SK-N-SH (cell line): ENCODE results near the gene LHB. TPM values are rescaled to one million over a fixed set of nuclear protein-coding genes. Genes with fewer than 3 reads are reported as not detected.
"Not testable (repeated sequence)": the region's sequence is repeated elsewhere in the genome, so short reads cannot be mapped to it uniquely, and the experiment has no call there.

Experiments
- CTCF ChIA-PET: fragments of 300-600, 350-600 bp; formaldehyde crosslinking; extraction: SDS; loops from one replicate; lab custom pipeline; 2021; lab: Yijun Ruan, JAX
- POLR2A ChIA-PET: fragments of 350-600 bp; sonication (Branson Sonifier 250); formaldehyde crosslinking; extraction: SDS; loops from one replicate; lab custom pipeline; 2020; ENCODE audit warnings: antibody characterized with exemption, inconsistent platforms; lab: Yijun Ruan, JAX
- DNase-seq: peaks from one replicate; pipeline ENCODE4 v3.0.0; 2012
- H2AFZ ChIP-seq: fragments of 200-600 bp; sonication (generic); 2 replicates; pipeline ENCODE4 v1.8.1; 2016; ENCODE audit warnings: antibody characterized with exemption, mild to moderate bottlenecking, low read depth
- H3F3A ChIP-seq: fragments of 200-600 bp; sonication (generic); replicated peaks from 2 replicates; pipeline ENCODE3; 2016; ENCODE audit warnings: antibody characterized with exemption, mild to moderate bottlenecking; ENCODE audit not compliant: insufficient read depth
- H3K27ac ChIP-seq, 2 experiments: fragments of 200-500 bp in 1 of 2; fragments of 200-600 bp in 1 of 2; sonication (Bioruptor generic) in 1 of 2; sonication (generic), shearing (Covaris generic) in 1 of 2; 2 replicates each; pipeline versions ENCODE4 v1.5.1 to v1.6.1; 2014 to 2016; ENCODE audit warnings: low read depth in 2 of 2, inconsistent platforms in 1 of 2, low read length in 1 of 2, mild to moderate bottlenecking in 1 of 2, mixed read lengths in 1 of 2
- H3K27me3 ChIP-seq: fragments of 200-600 bp; sonication (generic), shearing (Covaris generic); 2 replicates; pipeline ENCODE4 v1.6.1; 2016; ENCODE audit warnings: mixed run types; ENCODE audit not compliant: insufficient read depth
- H3K36me3 ChIP-seq, 2 experiments: fragments of 200-500 bp in 1 of 2; fragments of 200-600 bp in 1 of 2; sonication (Bioruptor generic) in 1 of 2; sonication (generic) in 1 of 2; replicated peaks in 1 of 2; 2 replicates each; pipeline versions ENCODE3 to v1.5.1; 2014 to 2016; ENCODE audit warnings: low read length in 1 of 2, mild to moderate bottlenecking in 1 of 2; ENCODE audit not compliant: insufficient read depth in 2 of 2, control insufficient read depth in 1 of 2
- H3K4me1 ChIP-seq, 2 experiments: fragments of 200-500 bp in 1 of 2; fragments of 200-600 bp in 1 of 2; sonication (Bioruptor generic) in 1 of 2; sonication (generic), shearing (Covaris generic) in 1 of 2; 2 replicates each; pipeline versions ENCODE4 v1.5.1 to v1.6.1; 2014 to 2016; ENCODE audit warnings: low read depth in 1 of 2, low read length in 1 of 2, mixed run types in 1 of 2; ENCODE audit not compliant: insufficient read depth in 2 of 2, control insufficient read depth in 1 of 2
- H3K4me2 ChIP-seq: fragments of 200-600 bp; sonication (generic), shearing (Covaris generic); 2 replicates; pipeline ENCODE4 v1.6.1; 2017; ENCODE audit warnings: mixed run types
- H3K4me3 ChIP-seq, 2 experiments: fragments of 200-500 bp in 1 of 2; fragments of 200-600 bp in 1 of 2; sonication (Bioruptor generic) in 1 of 2; sonication (generic), shearing (Covaris generic) in 1 of 2; 2 replicates each; pipeline versions ENCODE4 v1.5.1 to v1.8.1; 2014 to 2016; ENCODE audit warnings: low read depth in 2 of 2, inconsistent platforms in 1 of 2, low read length in 1 of 2, mild to moderate bottlenecking in 1 of 2, mixed read lengths in 1 of 2, moderate library complexity in 1 of 2
- H3K79me2 ChIP-seq: fragments of 200-600 bp; sonication (generic); 2 replicates; pipeline ENCODE4 v1.8.1; 2017; ENCODE audit warnings: mild to moderate bottlenecking; ENCODE audit not compliant: insufficient read depth
- H3K9ac ChIP-seq: fragments of 200-600 bp; sonication (generic); 2 replicates; pipeline ENCODE4 v1.6.1; 2017; ENCODE audit warnings: mixed run types
- H3K9me2 ChIP-seq: fragments of 200-600 bp; sonication (generic); 2 replicates; pipeline ENCODE4 v1.6.1; 2017; ENCODE audit warnings: mixed run types
- H3K9me3 ChIP-seq: fragments of 200-600 bp; sonication (generic); 2 replicates; pipeline ENCODE4 v1.6.1; 2017; ENCODE audit warnings: mixed run types, mild to moderate bottlenecking, moderate library complexity
- H4K20me1 ChIP-seq: fragments of 200-600 bp; sonication (generic); 2 replicates; pipeline ENCODE4 v1.6.1; 2017; ENCODE audit warnings: mild to moderate bottlenecking, mixed run types; ENCODE audit not compliant: insufficient read depth
- CHD2 ChIP-seq: fragments of 150-350 bp; IDR thresholded peaks from 2 replicates; pipeline ENCODE4 v1.6.1; 2018; ENCODE audit warnings: low read length; ENCODE audit not compliant: partially characterized antibody
- EP300 ChIP-seq, 2 experiments: IDR thresholded peaks; 2 replicates each; pipeline versions ENCODE4 v1.4.0 to v1.6.1; 2012; ENCODE audit warnings: borderline replicate concordance in 1 of 2, low read depth in 1 of 2, low read length in 1 of 2
- NRF1 ChIP-seq: IDR thresholded peaks from 2 replicates; pipeline ENCODE4 v1.6.1; 2012; ENCODE audit warnings: low read depth, mild to moderate bottlenecking, low read length
- RXRA ChIP-seq: IDR thresholded peaks from 2 replicates; pipeline ENCODE4 v1.4.0; 2012; ENCODE audit warnings: low read depth, mild to moderate bottlenecking, borderline replicate concordance
- WGBS: methylation state at CpG from one replicate; pipeline ENCODE4 v1.1.6; 2017; ENCODE audit warnings: low lambda C conversion rate; 5-methylcytosine and 5-hydroxymethylcytosine counted together
- polyA plus RNA-seq, 3 experiments: library from polyadenylated mRNA; depleted of rRNA; stranded (reverse); fragments of >200 nt; gene quantifications; 2 replicates each; pipeline ENCODE4 v1.2.3, GENCODE V29; 2012

The LHB gene
- polyA plus RNA-seq, 1 of the 3 experiments (the other 2 are of a cell fraction) = 0.13 TPM

- peaks cover 5 to 11% of the 10 kb centered on the region in 2 experiments; a peak in 1 of 4 replicates for H3K4me1 ChIP-seq
- H3K4me2 ChIP-seq, H3K79me2 ChIP-seq, H4K20me1 ChIP-seq, CTCF ChIA-PET, POLR2A ChIA-PET, H3K9me2 ChIP-seq, H3K9me3 ChIP-seq, H2AFZ ChIP-seq, H3K9ac ChIP-seq, H3K36me3 ChIP-seq, H3K4me3 ChIP-seq, DNase-seq, H3K27me3 ChIP-seq: not testable (repeated sequence)
- peaks cover 12% of the 10 kb centered on the region for H3F3A ChIP-seq
- H3K27ac ChIP-seq = peak overlapping the region in 1 of 2 experiments; percentile 27; a peak in 1 of 4 replicates
- WGBS = 82% methylated on average over 3 of the region's 6 CpGs
Measured at GRCh38 chr19:49025088-49025487, 8.2 kb upstream of the LHB start.

GRCh38 chr19:49024233-49024632 lies 7.3 kb upstream of the LHB start, which contains the start of gene CGB3:
Gene CGB3 (minus strand): TSS chr19:49024333. CDS start chr19:49023971, 362 bp downstream.
- POLR2A ChIA-PET = not testable (repeated sequence)
- H3K27ac ChIP-seq = peak within 1 kb of the TSS in 1 of 2 experiments; percentile 27; a peak in 1 of 4 replicates

DNA sequence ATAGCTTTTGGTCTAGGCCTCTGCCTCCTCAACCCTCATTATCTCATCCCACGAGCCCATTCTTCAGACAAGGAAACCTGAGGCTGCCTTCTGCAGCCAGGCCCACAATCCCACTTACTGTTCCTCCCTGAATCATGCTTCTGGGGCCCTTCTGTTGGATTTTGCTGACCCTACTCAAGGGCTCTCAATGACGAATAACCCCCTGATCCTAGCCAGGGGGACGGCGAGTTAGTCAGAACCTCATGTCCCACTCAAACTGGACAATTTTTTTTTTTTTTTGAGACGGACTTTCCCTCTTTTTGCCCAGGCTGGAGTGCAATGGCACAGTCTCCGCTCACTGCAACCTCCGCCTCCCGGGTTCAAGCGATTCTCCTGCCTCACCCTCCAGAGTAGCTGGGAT lies 5.2 kb upstream of the LHB start:
- ChIA-PET CTCF (interaction anchor here (0.9 to 1.2 kb wide), 2 partner anchors 23 to 29 kb away, joined by 3 to 4 read pairs; partner anchors contain the start of genes GYS1 and RUVBL2), POLR2A (no interaction called here)
- H3K36me3 ChIP-seq = no peaks in the 10 kb centered on the region

More at GRCh38 chr19:49024233-49024632, 7.3 kb upstream of the LHB start, which contains the start of gene CGB3:
- H3K4me3 ChIP-seq, H3K27me3 ChIP-seq, H3K36me3 ChIP-seq, H3K79me2 ChIP-seq, H3K9me3 ChIP-seq, H4K20me1 ChIP-seq, H3K9me2 ChIP-seq, H3K9ac ChIP-seq, CTCF ChIA-PET, DNase-seq, H2AFZ ChIP-seq, H3K4me2 ChIP-seq: not testable (repeated sequence)
- Histone ChIP-seq H3K4me1 (peaks cover 0 to 13% of the 10 kb centered on the region in 2 experiments; a peak in 1 of 4 replicates), H3F3A (peaks cover 15% of the 10 kb centered on the region)
- 71% methylated on average over 5 of the region's 15 CpGs for WGBS

More for the DNA sequence above, 5.2 kb upstream of the LHB start:
- no peak for TF ChIP-seq EP300 (IDR thresholded peaks at IDR 0.05; ENCODE audit: borderline replicate concordance in 1 of 2, low read depth in 1 of 2, low read length in 1 of 2)
- no peak for TF ChIP-seq CHD2
- no peak for TF ChIP-seq NRF1
- no peak for TF ChIP-seq RXRA
- Histone ChIP-seq H3K4me2 (no peak overlapping the region), H3K4me1 (peaks cover 0 to 34% of the 10 kb centered on the region in 2 experiments; a peak in 1 of 4 replicates), H3K27ac (no peak overlapping the region), H3K9ac (no peak overlapping the region), H3F3A (peaks cover 17% of the 10 kb centered on the region), H3K27me3 (no peaks in the 10 kb centered on the region), H3K9me2 (no peaks in the 10 kb centered on the region), H4K20me1 (no peaks in the 10 kb centered on the region), H3K79me2 (no peaks in the 10 kb centered on the region), H3K9me3 (no peaks in the 10 kb centered on the region), H2AFZ (no peak overlapping the region), H3K4me3 (no peak overlapping the region)
- WGBS = 90% methylated on average over 9 of the region's 9 CpGs
- DNase-seq = no peak
